Peyer's patch (tissue), 4 donors: ENCODE data around the gene PRG2. TPM values are rescaled to one million over a fixed set of nuclear protein-coding genes. Genes with fewer than 3 reads are reported as not detected.

Experiments
- DNase-seq, 3 donors: peaks; one replicate each; pipeline ENCODE4 v3.0.0-alpha.2; 2017 to 2019
- H3K27ac ChIP-seq, 4 donors: fragments of 200-600 bp; sonication (generic); one replicate each; pipeline ENCODE4 v1.5.1; 2016 to 2019
- H3K27me3 ChIP-seq, 2 donors: fragments of 200-600 bp; sonication (generic); one replicate each; pipeline ENCODE4 v1.5.1; 2019
- H3K36me3 ChIP-seq, 3 donors: fragments of 200-600 bp; sonication (generic); one replicate each; pipeline ENCODE4 v1.5.1; 2016 to 2019
- H3K4me1 ChIP-seq, 4 donors: fragments of 200-600 bp; sonication (generic); one replicate each; pipeline ENCODE4 v1.5.1; 2016 to 2019
- H3K4me3 ChIP-seq, 4 donors: fragments of 200-600 bp; sonication (generic); 1 replicate in 3 of 4; 2 replicates in 1 of 4; pipeline ENCODE4 v1.5.1; 2016 to 2019; ENCODE audit warnings: mild to moderate bottlenecking in 1 of 4
- H3K9me3 ChIP-seq, 4 donors: fragments of 200-600 bp; sonication (generic); one replicate each; pipeline ENCODE4 v1.5.1; 2016 to 2019; ENCODE audit warnings: mild to moderate bottlenecking in 1 of 4
- CTCF ChIP-seq, 6 experiments: fragments of 450-650 bp in 4 of 6; fragments of 200-600 bp in 2 of 6; sonication (generic) in 1 of 6; IDR thresholded peaks; one replicate each; pipeline ENCODE4 v1.5.1; 2017 to 2019; ENCODE audit warnings: antibody characterized with exemption in 6 of 6, mild to moderate bottlenecking in 3 of 6, moderate library complexity in 1 of 6
- POLR2A ChIP-seq, 2 donors: fragments of 450-650 bp; IDR thresholded peaks; one replicate each; pipeline ENCODE4 v1.5.1; 2017; ENCODE audit warnings: antibody characterized with exemption in 2 of 2, mild to moderate bottlenecking in 2 of 2, moderate library complexity in 2 of 2
- total RNA-seq, 4 donors: library from RNA; depleted of rRNA; stranded (reverse); fragments of >200 nt; gene quantifications; one replicate each; pipeline ENCODE4 v1.1.0, GENCODE V29; 2016

PRG2 gene
- not detected for total RNA-seq

- no peaks in the 10 kb centered on the region for H3K4me1 ChIP-seq
- H3K27me3 ChIP-seq = no peaks in the 10 kb centered on the region
- H3K4me3 ChIP-seq = no peak within 1 kb of the TSS
- no peaks in the 10 kb centered on the region for H3K9me3 ChIP-seq
- TF ChIP-seq CTCF (IDR thresholded peaks at IDR 0.05) (no peak), POLR2A (IDR thresholded peaks at IDR 0.05) (no peak)
- no peak within 1 kb of the TSS for H3K27ac ChIP-seq
- no peaks in the 10 kb centered on the region for H3K36me3 ChIP-seq
- no peak for DNase-seq
Measured at GRCh38 chr11:57390535-57390934, at the start of gene PRG2. Gene PRG2, minus strand, starts transcription at chr11:57390650. Its CDS starts 706 bp downstream, at chr11:57389944.

GRCh38 chr11:57439786-57440185 is 49.3 kb upstream of the PRG2 start:
- TF ChIP-seq CTCF (IDR thresholded peaks at IDR 0.05) (no peak), POLR2A (IDR thresholded peaks at IDR 0.05) (no peak)
- DNase-seq = no peak
- Histone ChIP-seq H3K27me3 (no peaks in the 10 kb centered on the region), H3K9me3 (no peaks in the 10 kb centered on the region), H3K4me1 (no peaks in the 10 kb centered on the region), H3K36me3 (no peaks in the 10 kb centered on the region), H3K27ac (no peak overlapping the region), H3K4me3 (no peak overlapping the region)

GRCh38 chr11:57438345-57439285 is 48.2 kb upstream of the PRG2 start:
- Histone ChIP-seq H3K36me3 (no peaks in the 10 kb centered on the region), H3K4me1 (no peaks in the 10 kb centered on the region), H3K27ac (no peak overlapping the region), H3K27me3 (no peaks in the 10 kb centered on the region), H3K9me3 (no peaks in the 10 kb centered on the region), H3K4me3 (no peak overlapping the region)
- TF ChIP-seq CTCF (IDR thresholded peaks at IDR 0.05) (no peak), POLR2A (IDR thresholded peaks at IDR 0.05) (no peak)
- no peak for DNase-seq

GRCh38 chr11:57436031-57436430 is 45.6 kb upstream of the PRG2 start:
- no peaks in the 10 kb centered on the region for H3K4me1 ChIP-seq
- no peak for DNase-seq
- no peaks in the 10 kb centered on the region for H3K9me3 ChIP-seq
- no peaks in the 10 kb centered on the region for H3K27me3 ChIP-seq
- H3K36me3 ChIP-seq = no peaks in the 10 kb centered on the region
- no peak for TF ChIP-seq POLR2A (IDR thresholded peaks at IDR 0.05)
- TF ChIP-seq CTCF (IDR thresholded peaks at IDR 0.05) = no peak
- H3K27ac ChIP-seq = no peak overlapping the region
- H3K4me3 ChIP-seq = no peak overlapping the region

- Histone ChIP-seq H3K4me1 (no peaks in the 10 kb centered on the region), H3K27me3 (no peaks in the 10 kb centered on the region), H3K36me3 (no peaks in the 10 kb centered on the region), H3K9me3 (no peaks in the 10 kb centered on the region), H3K27ac (no peak overlapping the region), H3K4me3 (no peak overlapping the region)
- no peak for DNase-seq
- TF ChIP-seq POLR2A (IDR thresholded peaks at IDR 0.05) (no peak), CTCF (IDR thresholded peaks at IDR 0.05) (no peak)
Measured at GRCh38 chr11:57434640-57435546, 44.4 kb upstream of the PRG2 start.
